ENCODE data around the gene PRPSAP2.
"Not testable (repeated sequence)": the region's sequence is repeated elsewhere in the genome, so short reads cannot be mapped to it uniquely, and the experiment has no call there.

PRPSAP2 gene

DNA sequence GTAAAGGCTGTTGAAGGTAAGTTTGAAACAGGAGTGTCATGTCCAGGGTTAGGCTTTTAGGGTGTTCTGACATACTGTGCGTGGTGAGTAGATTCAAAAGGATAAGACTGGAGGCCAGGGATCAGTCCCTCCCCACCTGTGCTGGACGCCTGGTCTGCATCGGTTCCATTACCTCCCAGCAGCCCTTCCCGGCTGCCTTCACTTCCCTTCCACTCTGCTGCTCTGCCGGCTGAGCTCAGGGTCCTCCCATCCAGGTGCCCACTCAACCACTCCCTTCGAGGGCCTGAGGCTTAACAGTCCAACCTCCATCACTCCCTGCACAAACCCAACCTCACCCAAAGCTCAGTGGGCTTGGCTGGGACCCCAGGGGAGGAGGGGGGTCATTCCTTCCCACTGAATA lies 89.9 kb downstream of the PRPSAP2 start:
- DNase-seq = no peak

- DNase-seq = no peak
These were observed 90.6 kb downstream of the PRPSAP2 start for GRCh38 chr17:18948476-18949006.

DNA sequence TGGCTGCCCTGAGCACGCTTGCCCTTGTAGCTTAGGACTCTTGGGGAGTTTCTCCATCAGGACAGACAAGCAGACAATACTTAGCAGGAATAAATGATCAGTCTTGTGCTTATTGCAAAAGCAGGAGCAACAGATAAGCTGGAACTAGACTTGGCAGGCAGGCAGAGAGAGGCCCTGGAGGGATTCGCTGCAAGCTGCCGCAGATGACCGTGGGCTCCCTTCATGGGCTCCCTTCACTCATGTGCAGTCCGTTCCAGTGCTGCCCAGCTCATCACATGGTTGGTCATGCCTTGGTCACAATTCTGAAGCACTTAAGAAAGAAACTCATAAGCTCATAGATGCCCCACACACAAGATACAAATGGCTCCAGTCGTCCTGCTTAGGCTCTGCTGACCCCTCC lies 91.6 kb downstream of the PRPSAP2 start:
- DNase-seq = peak; percentile 2

- DNase-seq = no peak
These were observed 92.4 kb downstream of the PRPSAP2 start for GRCh38 chr17:18950346-18950745.

- DNase-seq = peak; percentile 15
These were observed 93.3 kb downstream of the PRPSAP2 start for GRCh38 chr17:18950944-18951905.

DNA sequence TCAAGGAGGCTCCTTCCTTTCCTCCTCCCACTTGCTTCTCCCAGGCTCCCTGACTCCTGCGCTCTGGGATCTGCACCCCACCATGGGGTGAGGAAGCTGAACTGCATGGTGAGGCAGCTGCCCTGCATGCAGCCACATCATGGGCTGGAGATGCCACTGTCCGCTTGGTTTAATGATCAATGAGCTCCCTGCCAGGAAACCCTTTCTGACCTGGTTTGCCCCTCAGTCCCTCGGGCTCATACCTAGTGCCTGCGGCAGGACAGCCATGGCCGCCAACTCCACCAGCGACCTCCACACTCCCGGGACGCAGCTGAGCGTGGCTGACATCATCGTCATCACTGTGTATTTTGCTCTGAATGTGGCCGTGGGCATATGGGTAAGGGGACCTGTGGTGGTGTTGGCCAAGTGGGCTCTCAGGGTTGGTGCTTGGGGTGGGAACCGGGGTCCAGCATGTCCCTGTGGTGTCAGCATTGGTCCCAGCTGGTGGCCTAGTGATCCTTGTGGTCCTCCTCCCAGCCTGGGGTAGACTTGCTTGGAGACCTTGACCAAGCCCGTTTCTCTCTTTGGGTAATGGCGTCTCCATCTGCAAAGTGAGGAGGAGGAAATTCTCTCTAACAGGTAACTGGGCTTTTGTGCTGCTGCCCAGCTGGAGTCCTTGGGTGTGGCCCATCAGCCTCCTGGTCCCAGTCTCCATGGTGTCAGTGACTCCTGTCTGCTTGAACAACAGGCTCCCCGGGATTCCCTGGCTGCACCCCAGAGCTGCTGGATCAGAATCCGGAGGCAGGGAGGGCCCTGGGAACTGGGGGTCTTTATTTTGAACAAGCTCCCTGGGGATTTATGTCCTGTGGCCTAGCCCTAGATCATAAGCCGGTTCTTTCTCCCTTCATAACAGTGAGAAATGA lies 94.3 kb downstream of the PRPSAP2 start, which contains the start of gene SLC5A10:
Gene SLC5A10 (plus strand): TSS at position 225 of the 902 bp plus-strand sequence. CDS start 41 bp downstream, at position 266.
- peak; percentile 15 for DNase-seq

- DNase-seq = no peak
These were observed 95.3 kb downstream of the PRPSAP2 start for GRCh38 chr17:18953231-18953728.

DNA sequence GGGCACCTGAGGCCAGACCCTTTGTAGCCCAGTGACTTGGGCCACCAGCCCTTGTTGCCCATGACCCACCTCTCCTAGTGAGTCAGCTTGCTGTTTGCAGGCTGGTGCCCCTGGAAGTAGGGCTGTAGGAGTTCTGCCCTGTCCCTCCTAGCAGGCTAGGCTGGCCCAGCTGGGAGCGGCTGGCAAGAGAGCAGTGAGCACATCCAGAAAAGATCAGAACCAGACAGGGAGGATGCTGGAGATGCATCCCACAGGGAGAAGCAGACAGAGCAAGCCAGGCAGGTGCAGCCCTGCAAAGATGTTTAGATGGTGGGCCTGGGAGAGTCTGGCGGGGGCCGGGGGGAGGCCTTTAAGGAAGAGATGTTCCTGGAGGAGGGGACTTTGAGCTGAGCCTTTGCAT lies 96.4 kb downstream of the PRPSAP2 start:
- no peak for DNase-seq

DNA sequence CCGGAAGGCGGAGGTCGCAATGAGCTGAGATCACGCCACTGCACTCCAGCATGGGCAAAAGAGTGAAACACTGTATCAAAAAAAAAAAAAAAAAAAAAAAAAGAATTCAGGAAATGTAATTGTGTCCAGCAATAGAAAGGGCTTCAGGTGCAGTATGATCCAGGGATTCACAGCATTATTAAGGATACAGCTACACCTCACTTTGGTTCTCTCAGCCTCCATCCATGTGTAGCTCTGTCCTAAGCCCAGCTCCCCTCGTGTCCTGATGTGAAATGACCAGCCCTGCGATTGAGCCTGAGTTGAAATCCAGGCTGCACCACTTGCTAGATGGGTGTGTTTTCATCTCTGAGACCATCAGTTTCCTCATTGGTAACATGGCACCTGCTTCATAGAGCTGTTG lies 97.1 kb downstream of the PRPSAP2 start:
- DNase-seq = no peak

- DNase-seq = not testable (repeated sequence)
These were observed 98.1 kb downstream of the PRPSAP2 start for GRCh38 chr17:18956021-18956420.

DNA sequence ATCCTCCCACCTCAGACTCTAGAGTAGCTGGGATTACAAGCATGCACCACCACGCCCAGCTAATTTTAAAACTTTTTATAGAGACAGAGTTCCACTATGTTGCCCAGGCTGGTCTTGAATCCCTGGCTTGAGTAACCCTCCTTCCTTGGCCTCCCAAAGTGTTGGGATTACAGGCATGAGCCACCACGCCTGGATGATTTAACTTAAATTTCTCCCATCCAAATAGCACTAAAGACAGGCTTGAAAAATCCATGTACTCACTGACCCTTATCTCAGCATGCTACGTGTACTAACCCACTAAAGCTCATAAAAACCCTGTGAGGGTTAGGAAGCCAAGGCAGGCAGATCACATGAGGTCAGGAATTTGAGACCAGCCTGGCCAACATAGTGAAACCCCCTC lies 98.7 kb downstream of the PRPSAP2 start:
- DNase-seq = no peak

DNA sequence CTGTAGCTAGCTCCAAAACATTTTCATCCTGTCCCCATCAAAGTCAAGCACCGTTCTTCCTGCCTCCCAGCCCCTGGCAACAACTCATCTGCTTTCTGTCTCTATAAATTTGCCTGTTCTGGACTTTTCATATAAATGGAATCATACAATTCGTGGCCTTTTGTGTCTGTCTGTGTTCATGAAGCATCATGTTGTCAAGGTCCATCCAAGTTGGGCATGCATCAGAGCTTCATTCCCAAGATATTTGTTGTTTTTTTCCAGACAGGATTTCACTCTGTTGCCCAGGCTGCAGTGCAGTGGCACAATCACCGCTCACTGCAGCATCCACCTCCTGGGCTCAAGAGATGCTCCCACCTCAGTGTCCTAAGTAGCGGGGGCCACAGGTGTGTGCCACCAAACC lies 99.9 kb downstream of the PRPSAP2 start:
- DNase-seq = no peak

- no peak for DNase-seq
These were observed 100.7 kb downstream of the PRPSAP2 start for GRCh38 chr17:18958611-18959010.

GRCh38 chr17:18959071-18959844 lies 101.3 kb downstream of the PRPSAP2 start:
- DNase-seq = no peak

- DNase-seq = no peak
These were observed 101.9 kb downstream of the PRPSAP2 start for GRCh38 chr17:18959845-18960240.

DNA sequence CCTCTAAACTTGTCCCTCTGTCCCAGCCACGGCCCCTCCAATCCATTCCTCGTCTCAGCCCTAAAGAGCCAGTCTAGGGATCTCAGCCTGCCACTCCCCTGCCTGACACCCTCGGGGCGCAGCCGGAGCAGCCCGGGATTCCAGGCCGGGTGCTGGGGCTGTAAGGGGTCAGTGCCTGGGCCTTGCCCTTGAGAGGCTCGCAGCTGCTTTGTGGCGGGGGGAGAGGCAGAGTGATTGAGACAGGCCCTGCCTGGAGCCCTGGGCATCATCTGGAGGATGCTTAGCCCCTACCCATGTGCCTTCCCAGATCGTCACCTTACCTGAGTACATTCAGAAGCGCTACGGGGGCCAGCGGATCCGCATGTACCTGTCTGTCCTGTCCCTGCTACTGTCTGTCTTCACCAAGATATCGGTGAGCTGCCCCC lies 102.3 kb downstream of the PRPSAP2 start:
- DNase-seq = no peak

DNA sequence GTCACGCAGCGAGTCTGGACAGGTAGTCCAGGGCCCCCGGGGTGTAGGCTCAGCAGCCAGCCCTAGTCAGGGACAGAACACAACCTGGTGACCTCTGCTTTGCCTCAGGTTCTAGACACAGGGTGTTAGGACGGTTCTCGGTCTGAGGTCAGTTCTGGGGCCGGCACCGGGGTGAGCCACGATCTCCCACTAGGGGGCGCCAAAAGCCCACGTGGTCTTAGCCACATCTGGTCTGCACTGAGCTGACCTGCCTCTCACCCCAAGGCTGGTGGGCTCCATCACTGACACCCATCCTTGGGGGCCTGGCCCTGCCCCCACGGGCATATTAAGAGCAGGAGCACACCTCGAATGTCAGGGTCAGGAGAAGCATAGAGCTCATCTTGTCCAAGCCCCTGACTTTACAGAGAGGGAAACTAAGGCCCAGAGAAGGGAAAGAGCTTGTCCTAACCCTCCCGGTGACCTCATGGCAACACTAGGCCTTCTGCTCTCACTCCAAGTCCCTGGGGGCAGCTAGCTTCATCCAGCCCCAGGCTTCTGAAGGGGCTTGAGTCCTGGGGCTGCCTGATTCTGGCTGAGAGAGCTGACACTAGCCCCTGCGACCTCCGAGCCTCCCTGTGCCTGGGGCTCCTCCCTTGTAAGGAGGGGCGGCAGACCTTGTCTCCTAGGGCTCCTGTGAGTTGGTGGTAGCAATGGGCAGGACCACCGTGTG lies 103.0 kb downstream of the PRPSAP2 start:
- DNase-seq = peak; percentile 72

DNA sequence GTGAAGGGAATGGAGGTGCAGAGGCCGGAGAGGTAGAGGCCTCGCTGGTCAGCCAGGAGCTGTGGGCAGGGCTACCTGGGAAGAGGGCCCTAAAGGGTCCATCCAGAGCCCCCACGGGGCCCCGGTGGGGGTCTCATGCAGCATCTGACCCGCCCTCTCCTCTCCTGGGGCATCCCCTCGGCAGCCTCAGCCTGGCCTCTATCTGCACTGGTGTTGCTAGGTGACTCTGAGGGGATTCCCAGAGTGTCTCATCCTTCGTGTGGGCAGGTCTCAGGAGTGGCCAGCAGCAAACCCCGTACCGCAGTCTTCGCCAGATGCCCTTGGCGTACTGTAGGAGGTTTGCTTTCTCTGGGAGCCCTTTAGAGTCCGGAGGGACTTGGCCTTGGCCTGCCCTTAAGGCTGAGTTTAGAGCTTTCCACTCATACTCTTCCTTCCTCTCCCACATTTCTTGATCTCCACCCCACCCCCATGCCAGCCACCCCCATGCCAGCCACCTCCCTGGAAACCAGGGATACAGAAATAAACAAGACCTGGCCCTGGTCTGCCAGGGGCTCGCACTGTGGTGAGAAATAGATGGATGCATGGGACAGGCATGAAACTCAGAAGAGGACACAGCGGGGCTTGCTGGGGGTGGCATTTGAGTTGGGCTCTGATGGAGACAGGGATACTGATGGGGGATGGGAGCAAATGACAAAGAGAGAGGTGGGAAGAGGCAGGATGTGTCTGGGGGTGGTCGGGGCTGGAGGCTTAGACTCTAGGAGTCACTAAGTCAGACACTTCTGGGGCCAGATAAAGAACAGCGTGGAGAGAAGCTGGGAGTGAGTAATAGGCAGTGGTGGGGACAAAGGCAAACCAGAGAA lies 103.9 kb downstream of the PRPSAP2 start:
- DNase-seq = no peak

DNA sequence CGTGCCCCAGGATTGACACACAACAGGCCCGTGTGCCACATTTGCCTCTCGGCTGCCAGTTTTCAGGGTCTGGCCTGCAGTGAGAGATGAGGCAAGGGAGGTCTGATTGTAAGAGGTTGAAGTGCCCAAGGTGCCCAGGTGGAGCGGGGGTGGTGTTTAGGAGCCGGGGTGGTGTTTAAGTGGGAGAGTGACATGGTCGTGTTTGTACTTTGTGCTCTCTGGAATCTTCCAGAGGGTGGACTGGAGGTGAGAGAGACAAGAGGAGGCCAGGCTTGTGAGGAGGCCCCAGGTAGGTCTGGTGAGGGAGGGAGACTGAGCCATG lies 104.5 kb downstream of the PRPSAP2 start:
- no peak for DNase-seq

GRCh38 chr17:18963126-18964017 lies 105.4 kb downstream of the PRPSAP2 start:
- DNase-seq = no peak

All from CD4-positive, alpha-beta T cell treated with Interleukin-15 for 1 hour (primary cell).